Measurements from ENCODE around the gene LINS1. TPM values are rescaled to one million over a fixed set of nuclear protein-coding genes. Genes with fewer than 3 reads are reported as not detected.

The LINS1 gene
- total and polyA plus RNA-seq, 2 experiments from 2014 or later = 9.6 to 13.6 TPM

DNA sequence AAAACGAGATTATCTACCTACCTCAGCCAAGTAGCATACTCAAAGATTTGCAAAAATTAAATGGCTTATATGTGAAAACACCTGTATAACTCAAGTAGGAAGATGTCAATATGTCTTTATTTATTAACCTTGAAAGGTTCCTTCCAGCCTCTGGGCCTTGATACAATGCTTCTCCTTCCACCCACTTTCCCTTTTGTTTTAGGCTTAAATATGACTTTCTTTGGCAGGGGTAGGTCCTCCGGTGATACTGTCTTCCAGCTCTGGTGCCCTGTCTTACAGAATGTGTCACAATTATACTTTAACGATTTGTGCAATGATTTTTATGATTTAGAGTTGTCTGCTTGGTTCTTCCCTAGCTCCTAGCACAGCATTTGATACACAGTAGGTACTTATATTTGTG lies 4.1 kb downstream of the LINS1 start:
- DNase-seq = no peak
- no peaks in the 10 kb centered on the region for H3K9me3 ChIP-seq (ENCODE audit: low read depth)
- in situ Hi-C loops (cut with MboI) = no loop called here
- TF ChIP-seq EZH2 (IDR thresholded peaks at IDR 0.05; ENCODE audit: insufficient read depth, poor library complexity, severe bottlenecking) (no peak), EZH2phosphoT487 (IDR thresholded peaks at IDR 0.05; ENCODE audit: insufficient read depth, low read depth) (no peak)
- no peaks in the 10 kb centered on the region for H3K27me3 ChIP-seq (replicated peaks; ENCODE audit: insufficient read depth)
- no peaks in the 10 kb centered on the region for H3K36me3 ChIP-seq (ENCODE audit: low read depth)
- H3K27ac ChIP-seq = no peak overlapping the region
- WGBS, 2 experiments (ENCODE audit: low coverage in 1 of 2, low lambda C conversion rate in 2 of 2, missing lambda C conversion rate in 2 of 2) = 95 to 98% methylated on average over 3 of the region's 3 CpGs
- H3K4me3 ChIP-seq = no peak overlapping the region
- no peak overlapping the region for H3K9ac ChIP-seq
- no peak overlapping the region for H3K4me2 ChIP-seq (ENCODE audit: unreplicated experiment)
- H3K9me2 ChIP-seq (ENCODE audit: insufficient read depth) = no peaks in the 10 kb centered on the region
- peaks cover 7% of the 10 kb centered on the region; the same call in 1 of the 2 replicates for H3K4me1 ChIP-seq (ENCODE audit: insufficient read depth)
- no peak overlapping the region for H2AFZ ChIP-seq
- H4K20me1 ChIP-seq (ENCODE audit: insufficient read depth) = no peaks in the 10 kb centered on the region
- H3K79me2 ChIP-seq (ENCODE audit: insufficient read depth) = peaks cover 95% of the 10 kb centered on the region
- H3F3A ChIP-seq (ENCODE audit: insufficient read depth) = no peaks in the 10 kb centered on the region

GRCh38 chr15:100596792-100597191 lies 5.2 kb downstream of the LINS1 start:
- Histone ChIP-seq H2AFZ (no peak overlapping the region), H4K20me1 (ENCODE audit: insufficient read depth) (no peaks in the 10 kb centered on the region), H3F3A (ENCODE audit: insufficient read depth) (no peaks in the 10 kb centered on the region), H3K9ac (no peak overlapping the region), H3K27ac (no peak overlapping the region), H3K9me2 (ENCODE audit: insufficient read depth) (no peaks in the 10 kb centered on the region), H3K27me3 (replicated peaks; ENCODE audit: insufficient read depth) (no peaks in the 10 kb centered on the region), H3K9me3 (ENCODE audit: low read depth) (no peaks in the 10 kb centered on the region), H3K79me2 (ENCODE audit: insufficient read depth) (peaks cover 100% of the 10 kb centered on the region), H3K36me3 (ENCODE audit: low read depth) (no peaks in the 10 kb centered on the region), H3K4me3 (no peak overlapping the region), H3K4me1 (ENCODE audit: insufficient read depth) (peaks cover 7% of the 10 kb centered on the region; the same call in 1 of the 2 replicates), H3K4me2 (ENCODE audit: unreplicated experiment) (no peak overlapping the region)
- DNase-seq = no peak
- no peak for TF ChIP-seq EZH2 (IDR thresholded peaks at IDR 0.05; ENCODE audit: insufficient read depth, poor library complexity, severe bottlenecking)
- TF ChIP-seq EZH2phosphoT487 (IDR thresholded peaks at IDR 0.05; ENCODE audit: insufficient read depth, low read depth) = no peak
- WGBS, 2 experiments (ENCODE audit: low coverage in 1 of 2, low lambda C conversion rate in 2 of 2, missing lambda C conversion rate in 2 of 2) = 96% methylated on average over 7 of the region's 7 CpGs
- in situ Hi-C loops (cut with MboI) = no loop called here

DNA sequence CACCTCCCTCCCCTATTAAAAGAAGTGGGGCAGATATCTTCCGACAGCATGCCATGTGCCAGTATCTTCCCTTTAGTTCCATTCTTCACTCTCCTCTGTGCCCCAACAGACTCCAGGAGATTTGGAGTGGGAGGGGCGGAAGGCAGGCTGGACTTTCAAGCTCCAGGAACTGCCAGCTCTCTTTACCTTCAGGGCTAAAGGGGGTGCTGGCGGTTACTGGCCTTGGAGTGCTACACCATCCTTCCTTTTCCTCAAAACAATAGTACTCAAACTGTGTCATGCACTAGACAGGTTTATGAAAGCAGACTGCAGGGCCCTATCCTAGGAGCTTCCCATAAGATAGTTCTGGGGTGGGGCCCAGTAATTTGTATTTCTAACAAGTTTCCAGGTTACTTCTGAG lies 6.0 kb downstream of the LINS1 start:
- H3K4me1 ChIP-seq (ENCODE audit: insufficient read depth) = peaks cover 6% of the 10 kb centered on the region; the same call in 1 of the 2 replicates
- no peak overlapping the region for H2AFZ ChIP-seq

DNA sequence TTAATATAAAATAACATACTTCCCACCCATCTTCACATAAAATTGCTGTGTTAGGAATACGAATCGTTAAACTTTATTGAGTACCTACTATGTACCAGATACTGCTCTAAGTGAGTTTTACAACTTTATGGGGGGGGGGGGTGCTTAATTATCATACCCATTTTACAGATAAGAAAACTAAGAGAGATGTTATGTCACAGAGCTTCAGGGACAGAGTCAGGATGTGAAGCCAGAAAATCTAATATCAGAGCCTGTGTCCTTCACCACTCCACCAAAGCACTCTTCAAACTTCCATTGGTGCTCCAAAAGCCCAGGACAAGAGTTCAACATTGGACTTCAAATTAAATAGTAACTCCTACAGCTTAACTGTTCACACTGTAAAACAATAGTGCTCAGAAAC lies 8.6 kb downstream of the LINS1 start:
- Histone ChIP-seq H3K4me3 (no peak overlapping the region), H3F3A (ENCODE audit: insufficient read depth) (no peaks in the 10 kb centered on the region), H3K36me3 (ENCODE audit: low read depth) (no peaks in the 10 kb centered on the region), H3K4me1 (ENCODE audit: insufficient read depth) (no peaks in the 10 kb centered on the region), H3K27me3 (replicated peaks; ENCODE audit: insufficient read depth) (no peaks in the 10 kb centered on the region), H3K4me2 (ENCODE audit: unreplicated experiment) (no peak overlapping the region), H4K20me1 (ENCODE audit: insufficient read depth) (no peaks in the 10 kb centered on the region), H3K27ac (no peak overlapping the region), H3K79me2 (ENCODE audit: insufficient read depth) (peaks cover 100% of the 10 kb centered on the region), H3K9me3 (ENCODE audit: low read depth) (peaks cover 3% of the 10 kb centered on the region), H2AFZ (no peak overlapping the region), H3K9me2 (ENCODE audit: insufficient read depth) (no peaks in the 10 kb centered on the region), H3K9ac (no peak overlapping the region)
- TF ChIP-seq EZH2 (IDR thresholded peaks at IDR 0.05; ENCODE audit: insufficient read depth, poor library complexity, severe bottlenecking) = no peak
- TF ChIP-seq EZH2phosphoT487 (IDR thresholded peaks at IDR 0.05; ENCODE audit: insufficient read depth, low read depth) = no peak
- WGBS, 2 experiments (ENCODE audit: low coverage in 1 of 2, low lambda C conversion rate in 2 of 2, missing lambda C conversion rate in 2 of 2) = 95% methylated on average over 2 of the region's 2 CpGs
- in situ Hi-C loops (cut with MboI) = no loop called here
- no peak for DNase-seq

More for the DNA sequence above, 6.0 kb downstream of the LINS1 start:
- H3K4me2 ChIP-seq (ENCODE audit: unreplicated experiment) = no peak overlapping the region
- H3K9ac ChIP-seq = no peak overlapping the region
- H3K27me3 ChIP-seq (replicated peaks; ENCODE audit: insufficient read depth) = no peaks in the 10 kb centered on the region
- H3K4me3 ChIP-seq = no peak overlapping the region
- H3K36me3 ChIP-seq (ENCODE audit: low read depth) = no peaks in the 10 kb centered on the region
- H3K9me2 ChIP-seq (ENCODE audit: insufficient read depth) = no peaks in the 10 kb centered on the region
- in situ Hi-C loops (cut with MboI) = no loop called here
- H4K20me1 ChIP-seq (ENCODE audit: insufficient read depth) = no peaks in the 10 kb centered on the region
- no peak overlapping the region for H3K27ac ChIP-seq
- 95 to 96% methylated on average over 3 of the region's 3 CpGs for WGBS, 2 experiments (ENCODE audit: low coverage in 1 of 2, low lambda C conversion rate in 2 of 2, missing lambda C conversion rate in 2 of 2)
- H3F3A ChIP-seq (ENCODE audit: insufficient read depth) = no peaks in the 10 kb centered on the region
- H3K9me3 ChIP-seq (ENCODE audit: low read depth) = no peaks in the 10 kb centered on the region
- H3K79me2 ChIP-seq (ENCODE audit: insufficient read depth) = peaks cover 100% of the 10 kb centered on the region
- DNase-seq = no peak
- TF ChIP-seq EZH2 (IDR thresholded peaks at IDR 0.05; ENCODE audit: insufficient read depth, poor library complexity, severe bottlenecking) = no peak
- TF ChIP-seq EZH2phosphoT487 (IDR thresholded peaks at IDR 0.05; ENCODE audit: insufficient read depth, low read depth) = no peak

GRCh38 chr15:100592898-100593297 lies 9.1 kb downstream of the LINS1 start:
- peaks cover 100% of the 10 kb centered on the region for H3K79me2 ChIP-seq (ENCODE audit: insufficient read depth)
- no peak overlapping the region for H2AFZ ChIP-seq
- no peaks in the 10 kb centered on the region for H3K4me1 ChIP-seq (ENCODE audit: insufficient read depth)
- H3K36me3 ChIP-seq (ENCODE audit: low read depth) = no peaks in the 10 kb centered on the region
- H4K20me1 ChIP-seq (ENCODE audit: insufficient read depth) = no peaks in the 10 kb centered on the region
- DNase-seq = no peak
- whole genome bisulfite sequencing, 2 experiments (ENCODE audit: low coverage in 1 of 2, low lambda C conversion rate in 2 of 2, missing lambda C conversion rate in 2 of 2) = 94% methylated on average over 3 of the region's 3 CpGs
- no peak for TF ChIP-seq EZH2phosphoT487 (IDR thresholded peaks at IDR 0.05; ENCODE audit: insufficient read depth, low read depth)
- TF ChIP-seq EZH2 (IDR thresholded peaks at IDR 0.05; ENCODE audit: insufficient read depth, poor library complexity, severe bottlenecking) = no peak
- H3K4me3 ChIP-seq = no peak overlapping the region
- H3F3A ChIP-seq (ENCODE audit: insufficient read depth) = no peaks in the 10 kb centered on the region
- H3K4me2 ChIP-seq (ENCODE audit: unreplicated experiment) = no peak overlapping the region
- in situ Hi-C loops (cut with MboI) = no loop called here
- H3K27ac ChIP-seq = no peak overlapping the region
- H3K9me2 ChIP-seq (ENCODE audit: insufficient read depth) = no peaks in the 10 kb centered on the region
- H3K27me3 ChIP-seq (replicated peaks; ENCODE audit: insufficient read depth) = no peaks in the 10 kb centered on the region
- H3K9ac ChIP-seq = no peak overlapping the region
- peaks cover 3% of the 10 kb centered on the region for H3K9me3 ChIP-seq (ENCODE audit: low read depth)
